ENCODE data around the gene MECP2.

GRCh38 chrX:154030266-154030665, 67.3 kb downstream of the MECP2 start:
- TF ChIP-seq ZNF302 (CRISPR knock-in tag; IDR thresholded peaks at IDR 0.05) (no peak), CTCF (IDR thresholded peaks at IDR 0.05) (no peak), RFX5 (IDR thresholded peaks at IDR 0.05) (no peak), SMC3 (IDR thresholded peaks at IDR 0.05) (no peak), RARB (CRISPR knock-in tag; IDR thresholded peaks at IDR 0.05) (no peak), EP300 (IDR thresholded peaks at IDR 0.05) (no peak), CEBPB (IDR thresholded peaks at IDR 0.05) (no peak), PBX3 (IDR thresholded peaks at IDR 0.05) (no peak), POLR2A (IDR thresholded peaks at IDR 0.05; ENCODE audit: low read length) (no peak), MAFK (IDR thresholded peaks at IDR 0.05; ENCODE audit: partially characterized antibody) (no peak)
